DMS 273 (cell line): ENCODE results near the gene DDIT3.

Experiments used
- DNase-seq: peaks from one replicate; lab custom pipeline; 2025; ENCODE audit not compliant: unreplicated experiment; lab: John Stamatoyannopoulos, UW

Gene DDIT3

DNA sequence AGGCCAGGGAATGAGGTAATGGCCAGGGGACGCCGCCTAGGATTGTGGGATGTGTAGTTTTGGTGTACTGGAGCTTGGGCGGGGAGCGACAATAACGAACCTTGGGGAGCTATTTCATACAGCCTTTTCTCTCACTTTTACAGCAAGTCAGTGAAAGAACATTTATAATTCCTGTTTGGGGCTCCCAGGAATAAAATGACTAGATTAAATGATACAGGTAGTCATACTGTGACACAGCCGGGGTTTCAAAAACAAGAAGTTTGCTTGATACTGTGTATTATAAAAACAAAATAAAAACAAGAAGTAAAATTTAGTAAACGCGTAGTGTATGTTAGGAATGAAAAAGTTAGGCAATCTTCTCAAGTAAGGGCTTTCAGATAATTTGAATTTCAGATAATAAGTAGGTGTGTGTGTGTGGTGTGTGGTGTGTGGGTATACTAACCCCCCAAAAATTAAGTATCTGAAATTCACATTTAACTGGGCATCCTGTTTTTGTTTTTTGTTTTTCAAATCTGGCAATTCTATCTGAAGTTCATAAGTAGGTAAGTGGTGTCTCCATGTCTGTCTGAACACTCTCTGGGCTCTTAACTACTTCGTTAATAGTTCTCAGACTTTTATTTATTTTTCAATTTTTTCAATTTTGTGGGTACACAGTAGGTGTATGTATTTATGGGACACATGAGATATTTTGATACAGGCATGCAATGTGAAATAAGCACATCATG is 27.1 kb upstream of the DDIT3 start:
- no peak for DNase-seq

DNA sequence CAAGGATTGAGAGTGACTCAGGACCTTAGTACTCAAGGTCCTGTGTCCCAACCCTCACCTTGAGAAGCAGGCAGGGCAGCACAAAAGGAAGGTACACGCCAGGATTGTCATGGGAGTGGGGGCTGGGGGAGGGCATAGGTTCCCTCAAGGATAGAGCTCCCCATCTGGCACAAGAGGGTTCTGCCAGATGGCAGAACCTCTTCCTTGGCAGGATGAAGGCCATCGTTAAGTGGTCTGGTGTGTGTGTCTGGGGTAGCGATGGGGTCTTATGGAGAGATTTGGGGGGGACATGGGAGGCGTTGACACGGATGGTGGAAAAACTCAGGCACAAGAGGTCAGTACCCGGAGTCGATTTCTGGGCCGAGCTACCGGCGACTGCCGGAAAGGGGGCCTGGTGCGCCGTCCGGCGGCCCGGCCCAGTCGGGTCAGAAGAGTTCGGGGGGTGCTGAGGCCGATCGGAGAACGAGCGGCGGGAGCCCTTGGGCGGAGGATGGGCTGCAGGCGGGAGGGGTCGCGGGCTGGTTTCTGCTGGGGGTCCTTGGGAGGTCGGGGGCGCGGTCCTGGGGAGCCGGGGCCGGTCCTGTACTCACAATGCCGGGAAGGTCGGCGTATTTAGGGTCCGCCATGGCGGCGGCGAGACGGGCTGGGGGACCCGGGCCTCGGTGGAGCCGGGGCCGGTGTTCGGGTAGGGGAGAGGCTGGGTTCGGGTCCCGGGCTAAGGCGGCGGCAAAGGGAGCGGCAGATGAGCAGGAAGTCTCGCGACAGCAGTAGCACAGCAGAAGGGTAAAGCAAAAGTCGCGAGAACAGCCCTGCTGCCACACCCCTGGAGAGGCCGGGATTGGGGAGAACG is 26.3 kb upstream of the DDIT3 start, which contains the start of gene DCTN2:
DCTN2 (minus strand) TSS at position 755 of the 850 bp plus-strand sequence; CDS start at position 626, 129 bp downstream.
- DNase-seq, result peak; percentile 97

GRCh38 chr12:57545809-57546437 is 25.6 kb upstream of the DDIT3 start:
- no peak for DNase-seq

DNA sequence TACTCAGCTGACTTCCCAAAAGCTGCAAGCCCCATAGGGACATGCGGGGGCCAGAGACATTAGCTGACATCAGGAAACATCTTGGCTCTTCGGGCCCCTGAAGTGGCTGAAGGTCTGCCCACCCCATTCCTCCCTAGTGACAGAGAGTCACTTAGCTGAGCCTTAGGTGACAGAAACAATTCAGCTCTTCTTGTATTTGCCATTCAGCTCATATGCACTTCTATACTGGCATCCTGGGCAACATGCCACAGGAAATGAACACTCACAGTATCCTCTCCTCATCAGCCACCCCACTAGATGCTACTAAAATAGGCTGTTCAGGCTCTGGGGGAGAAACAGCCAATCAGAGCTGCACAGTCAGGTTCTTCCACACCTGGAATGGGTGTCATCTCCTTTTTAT is 23.3 kb upstream of the DDIT3 start:
- DNase-seq, result no peak

DNA sequence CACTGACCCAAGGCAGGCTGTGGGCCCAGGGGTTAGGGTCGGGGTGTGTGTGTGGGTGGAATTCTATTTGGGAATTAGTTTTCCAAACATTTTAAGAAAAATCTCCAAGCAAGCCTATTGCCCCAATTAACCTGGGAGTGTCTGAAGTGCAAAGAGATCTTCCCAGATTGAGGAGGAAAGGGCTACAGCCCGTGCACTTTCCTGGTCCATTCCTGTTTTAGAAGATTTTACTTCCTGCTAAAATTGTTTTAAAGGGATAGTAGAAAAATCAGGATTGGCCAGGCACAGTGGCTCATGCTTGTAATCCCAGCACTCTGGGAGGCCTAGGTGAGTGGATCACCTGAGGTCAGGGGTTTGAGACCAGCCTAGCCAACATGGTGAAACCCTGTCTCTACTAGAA is 21.4 kb upstream of the DDIT3 start:
- no peak for DNase-seq

GRCh38 chr12:57541001-57541400 is 20.7 kb upstream of the DDIT3 start:
- DNase-seq, result no peak

GRCh38 chr12:57539134-57539768 is 18.9 kb upstream of the DDIT3 start:
- DNase-seq, result no peak

- DNase-seq, result no peak
Measured at GRCh38 chr12:57536597-57536942, 16.3 kb upstream of the DDIT3 start.

DNA sequence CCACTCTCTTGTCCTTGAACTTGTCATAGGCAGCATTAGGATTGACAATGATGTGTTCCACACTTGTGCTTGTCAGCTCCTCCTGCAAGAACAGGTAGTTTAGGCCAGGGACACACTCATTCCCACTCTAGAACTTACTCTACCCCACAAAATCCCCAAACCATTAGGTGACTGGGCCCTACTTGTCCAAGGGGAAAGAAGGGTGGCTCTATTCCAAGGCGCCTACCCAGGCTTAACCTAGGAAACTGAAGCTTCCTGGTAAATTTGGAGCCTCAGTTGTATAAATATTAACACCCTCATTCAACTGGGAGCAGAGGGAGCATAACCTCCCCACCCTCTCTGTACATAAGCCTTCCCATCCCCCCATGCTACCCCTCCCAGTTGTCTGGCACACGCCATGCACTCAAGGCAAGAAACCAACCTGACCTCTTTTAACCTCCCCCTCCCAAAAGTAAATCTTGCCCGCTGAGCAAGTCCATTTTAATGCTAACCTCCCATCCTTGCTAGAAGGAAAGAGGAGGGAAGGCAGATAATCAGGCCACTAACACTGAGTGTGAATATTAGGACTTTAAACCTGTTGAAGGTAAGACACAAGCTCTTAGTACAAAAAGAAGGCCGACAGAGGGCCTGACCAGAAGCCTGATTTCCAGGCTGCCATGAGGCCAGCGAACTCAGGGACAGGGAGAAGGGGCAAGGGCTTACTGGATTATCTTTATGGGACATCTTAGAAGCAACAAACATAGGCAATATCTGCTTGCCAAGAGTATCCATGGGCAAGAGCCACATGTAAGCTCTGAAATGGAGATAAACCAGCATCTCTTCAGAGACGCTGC is 15.7 kb upstream of the DDIT3 start:
- no peak for DNase-seq

DNA sequence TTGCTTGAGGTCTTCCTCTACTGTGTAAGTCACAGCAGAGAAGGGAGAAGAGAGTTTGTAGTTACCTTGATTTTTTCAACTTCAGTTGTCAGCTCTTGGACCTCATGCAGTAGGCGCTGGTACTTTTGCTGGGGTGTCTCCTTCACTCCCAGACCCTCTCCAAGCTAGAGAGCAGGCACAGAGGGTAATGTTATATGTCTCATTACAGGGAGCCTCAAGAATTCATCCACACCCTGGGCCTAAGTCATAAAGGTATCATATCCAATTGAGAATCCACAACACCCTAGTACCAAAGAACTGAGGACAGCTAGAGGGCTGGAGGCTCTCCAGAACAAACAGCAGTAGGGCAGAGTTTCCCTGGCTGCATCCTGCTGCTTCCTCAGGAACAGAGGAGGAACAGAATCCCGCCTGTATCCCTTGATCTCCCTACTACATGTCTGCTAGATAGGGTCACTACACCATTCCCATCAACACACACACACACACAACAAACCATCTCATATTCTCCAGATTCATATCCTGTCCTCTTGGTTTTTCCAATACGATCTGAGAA is 14.8 kb upstream of the DDIT3 start:
- no peak for DNase-seq

GRCh38 chr12:57534250-57534649 is 13.9 kb upstream of the DDIT3 start:
- DNase-seq, result no peak

GRCh38 chr12:57533108-57533507 is 12.8 kb upstream of the DDIT3 start:
- DNase-seq, result peak; percentile 29

DNA sequence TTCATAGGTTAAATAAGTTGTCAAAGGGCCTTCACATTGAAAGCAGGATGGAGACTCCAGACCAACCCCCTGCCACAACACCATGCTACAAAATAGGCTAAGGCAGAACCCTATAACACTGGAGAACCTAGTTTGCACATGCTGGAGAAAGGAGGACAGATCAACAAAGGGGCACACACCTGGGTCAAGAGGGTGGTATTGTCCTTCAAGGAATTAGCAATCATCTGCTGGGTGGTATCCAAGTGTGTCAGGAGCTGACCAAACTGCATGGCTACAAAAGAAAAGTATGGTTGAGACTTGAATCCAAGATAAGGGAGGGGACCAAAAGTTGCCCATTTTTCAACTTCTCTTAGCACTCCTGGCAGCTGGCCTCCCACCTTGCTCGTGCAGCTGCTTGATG is 11.5 kb upstream of the DDIT3 start:
- no peak for DNase-seq

DNA sequence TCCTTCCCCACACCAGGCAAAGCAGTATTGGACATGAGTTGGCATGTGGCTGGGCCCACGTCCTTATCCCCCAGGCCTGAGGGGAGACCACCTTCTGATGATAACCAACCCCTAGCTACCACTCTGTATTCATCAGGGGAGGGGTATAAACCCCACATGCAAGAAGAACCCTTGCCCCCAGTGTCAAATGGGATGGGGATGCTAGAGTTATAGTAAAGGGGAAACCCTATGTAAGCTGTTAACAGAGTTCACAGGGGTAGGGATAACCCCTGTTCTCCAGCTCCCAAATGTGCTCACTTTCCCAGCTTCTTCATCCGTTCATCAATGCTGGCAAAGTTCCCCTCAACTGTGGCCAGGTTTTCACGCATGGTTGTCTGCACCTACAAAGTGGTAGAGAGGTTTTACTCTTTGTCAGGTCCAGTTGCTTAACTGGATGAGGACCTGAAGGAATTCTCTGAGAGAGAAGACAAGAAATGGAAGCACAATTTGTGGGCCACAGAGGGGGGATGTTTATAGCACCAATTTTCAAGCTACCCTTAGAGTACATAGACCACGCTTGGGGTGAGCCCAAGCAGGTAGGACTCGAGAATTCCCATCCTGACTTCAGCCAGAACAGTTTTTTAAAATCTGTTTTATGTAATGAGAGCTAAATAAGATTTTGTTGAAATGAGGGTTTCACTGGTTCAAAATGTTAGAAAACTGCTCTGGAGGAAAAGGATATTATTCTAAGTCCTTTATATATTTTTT is 10.3 kb upstream of the DDIT3 start:
- no peak for DNase-seq

GRCh38 chr12:57529831-57530230 is 9.5 kb upstream of the DDIT3 start:
- DNase-seq, result no peak

DNA sequence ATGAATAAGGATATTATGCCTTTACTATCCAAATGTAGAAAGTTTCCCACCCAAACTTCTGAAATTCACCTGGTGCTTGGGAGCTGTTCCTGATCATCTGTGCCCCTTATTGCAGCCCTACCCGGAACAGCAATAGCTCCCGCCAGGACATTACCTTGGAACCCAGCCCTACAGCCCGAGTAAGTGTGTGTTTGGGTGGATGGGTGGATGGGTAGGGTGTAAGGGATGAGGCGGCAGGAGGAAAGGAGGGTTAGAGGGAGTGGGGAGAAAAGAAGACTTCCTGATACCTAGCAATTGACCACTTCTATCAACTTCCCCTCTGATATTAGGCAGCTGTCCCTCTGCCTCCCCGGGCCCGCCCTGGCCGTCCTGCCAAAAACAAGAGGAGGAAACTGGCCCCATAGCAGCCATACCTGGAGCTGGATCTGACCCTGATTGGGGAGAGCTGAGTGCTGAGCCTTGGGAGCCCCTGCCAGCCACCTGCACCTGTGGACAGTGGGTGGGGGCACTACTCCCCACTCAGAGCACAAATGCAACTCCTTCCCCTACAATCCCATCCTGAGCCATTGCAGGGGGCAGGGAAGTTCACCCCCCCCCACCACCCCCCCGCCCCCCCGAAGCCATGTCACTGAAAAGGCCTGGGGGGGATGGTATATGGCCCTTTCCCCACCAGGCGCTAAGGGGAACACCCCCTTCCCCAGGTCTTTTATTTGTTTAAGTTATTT is 8.7 kb upstream of the DDIT3 start:
- DNase-seq, result no peak

DNA sequence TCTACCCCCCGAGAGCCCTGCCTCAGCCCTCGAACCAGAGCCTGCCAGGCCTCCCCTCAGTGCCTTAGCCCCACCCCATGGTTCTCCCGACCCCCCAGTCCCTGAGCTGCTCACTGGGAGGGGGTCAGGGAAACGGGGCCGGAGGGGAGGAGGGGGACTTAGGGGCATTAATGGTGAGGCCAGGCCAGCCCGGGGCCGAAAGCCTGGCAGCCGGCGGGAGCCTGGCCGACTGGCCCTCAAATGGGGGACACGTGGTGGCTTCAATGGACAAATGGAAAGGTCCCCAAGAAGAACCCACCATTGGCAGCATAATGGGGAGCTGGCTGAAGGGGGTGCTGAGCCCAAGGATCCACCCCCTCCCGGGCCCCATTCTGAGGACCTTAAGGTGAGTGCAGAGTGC is 7.9 kb upstream of the DDIT3 start:
- DNase-seq, result no peak

GRCh38 chr12:57527184-57527583 is 6.9 kb upstream of the DDIT3 start:
- DNase-seq, result no peak
